ENCODE measurements around the gene PLEKHM2.
"Not testable (repeated sequence)": the region's sequence is repeated elsewhere in the genome, so short reads cannot be mapped to it uniquely, and the experiment has no call there.

PLEKHM2 gene
- total RNA-seq: 99.5 to 151 reads per million in 2 donors

GRCh38 chr1:15684042-15684461 lies at the start of gene PLEKHM2:
Gene PLEKHM2, plus strand, starts transcription at chr1:15684320. Its CDS starts 239 bp downstream, at chr1:15684559.
- peak; percentile 35 for DNase-seq

GRCh38 chr1:15636436-15636835 lies 47.7 kb upstream of the PLEKHM2 start:
- DNase-seq: no peak

- no peak for DNase-seq
Measured at GRCh38 chr1:15637826-15638225, 46.3 kb upstream of the PLEKHM2 start.

- no peak for DNase-seq
Measured at GRCh38 chr1:15639262-15639661, 44.9 kb upstream of the PLEKHM2 start.

GRCh38 chr1:15639931-15640330 lies 44.2 kb upstream of the PLEKHM2 start:
- no peak for DNase-seq

GRCh38 chr1:15640667-15641066 lies 43.5 kb upstream of the PLEKHM2 start:
- DNase-seq: no peak

- no peak for DNase-seq
Measured at GRCh38 chr1:15649937-15650336, 34.2 kb upstream of the PLEKHM2 start.

- no peak for DNase-seq
Measured at GRCh38 chr1:15650433-15650832, 33.7 kb upstream of the PLEKHM2 start.

GRCh38 chr1:15652130-15652529 lies 32.0 kb upstream of the PLEKHM2 start:
- not testable (repeated sequence) for DNase-seq

- no peak for DNase-seq
Measured at GRCh38 chr1:15654091-15654690, 29.9 kb upstream of the PLEKHM2 start.

- DNase-seq: no peak
Measured at GRCh38 chr1:15656464-15656863, 27.7 kb upstream of the PLEKHM2 start.

GRCh38 chr1:15657021-15657420 lies 27.1 kb upstream of the PLEKHM2 start:
- DNase-seq: no peak

GRCh38 chr1:15660151-15660550 lies 24.0 kb upstream of the PLEKHM2 start:
- DNase-seq: no peak

GRCh38 chr1:15662477-15662876 lies 21.6 kb upstream of the PLEKHM2 start:
- no peak for DNase-seq

- no peak for DNase-seq
Measured at GRCh38 chr1:15663925-15664324, 20.2 kb upstream of the PLEKHM2 start.

- DNase-seq: no peak
Measured at GRCh38 chr1:15667362-15667761, 16.8 kb upstream of the PLEKHM2 start.

- DNase-seq: no peak
Measured at GRCh38 chr1:15668089-15668754, 15.9 kb upstream of the PLEKHM2 start.

- DNase-seq: no peak
Measured at GRCh38 chr1:15669074-15669473, 15.0 kb upstream of the PLEKHM2 start.

- DNase-seq: no peak
Measured at GRCh38 chr1:15669864-15670263, 14.3 kb upstream of the PLEKHM2 start.

- no peak for DNase-seq
Measured at GRCh38 chr1:15671430-15671829, 12.7 kb upstream of the PLEKHM2 start.

- no peak for DNase-seq
Measured at GRCh38 chr1:15674386-15675159, 9.5 kb upstream of the PLEKHM2 start.

- no peak for DNase-seq
Measured at GRCh38 chr1:15676010-15676409, 8.1 kb upstream of the PLEKHM2 start.

GRCh38 chr1:15676688-15677661 lies 7.1 kb upstream of the PLEKHM2 start:
- DNase-seq: no peak
